Measurements from ENCODE around the gene ASCL3.

ASCL3 gene

DNA sequence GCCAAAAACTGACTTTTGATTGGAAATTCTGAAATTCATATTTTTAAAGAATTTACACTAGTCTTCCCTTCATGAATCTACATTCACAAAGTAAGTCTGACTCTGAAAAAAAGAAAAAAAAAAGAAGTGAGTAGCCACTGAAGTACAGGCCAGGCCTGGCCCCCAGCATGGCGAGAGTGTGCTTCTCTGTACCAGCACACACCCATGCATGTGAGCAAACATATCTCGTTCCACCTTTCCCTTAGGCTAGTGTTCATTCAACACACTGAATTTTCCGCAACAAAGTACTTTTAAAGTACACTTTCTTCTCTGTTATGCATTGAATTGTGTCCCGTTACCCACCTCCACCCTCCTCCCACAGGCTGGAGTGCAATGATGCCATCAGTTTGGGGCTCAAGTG is 14.6 kb downstream of the ASCL3 start:
- no peak overlapping the region for H3K4me3 ChIP-seq (ENCODE audit: low read length)
- no peaks in the 10 kb centered on the region for H3K9me2 ChIP-seq (replicated peaks; ENCODE audit: control insufficient read depth, low read length)
- H3K36me3 ChIP-seq (ENCODE audit: control insufficient read depth, low read length): peaks cover under 1% of the 10 kb centered on the region
- no peaks in the 10 kb centered on the region for H3F3A ChIP-seq (ENCODE audit: control insufficient read depth, insufficient read depth)
- H3K4me1 ChIP-seq (ENCODE audit: control insufficient read depth, low read length): no peaks in the 10 kb centered on the region
- TF ChIP-seq EZH2phosphoT487 (IDR thresholded peaks at IDR 0.05; ENCODE audit: borderline replicate concordance, low read length): no peak
- TF ChIP-seq, protein P1, sequence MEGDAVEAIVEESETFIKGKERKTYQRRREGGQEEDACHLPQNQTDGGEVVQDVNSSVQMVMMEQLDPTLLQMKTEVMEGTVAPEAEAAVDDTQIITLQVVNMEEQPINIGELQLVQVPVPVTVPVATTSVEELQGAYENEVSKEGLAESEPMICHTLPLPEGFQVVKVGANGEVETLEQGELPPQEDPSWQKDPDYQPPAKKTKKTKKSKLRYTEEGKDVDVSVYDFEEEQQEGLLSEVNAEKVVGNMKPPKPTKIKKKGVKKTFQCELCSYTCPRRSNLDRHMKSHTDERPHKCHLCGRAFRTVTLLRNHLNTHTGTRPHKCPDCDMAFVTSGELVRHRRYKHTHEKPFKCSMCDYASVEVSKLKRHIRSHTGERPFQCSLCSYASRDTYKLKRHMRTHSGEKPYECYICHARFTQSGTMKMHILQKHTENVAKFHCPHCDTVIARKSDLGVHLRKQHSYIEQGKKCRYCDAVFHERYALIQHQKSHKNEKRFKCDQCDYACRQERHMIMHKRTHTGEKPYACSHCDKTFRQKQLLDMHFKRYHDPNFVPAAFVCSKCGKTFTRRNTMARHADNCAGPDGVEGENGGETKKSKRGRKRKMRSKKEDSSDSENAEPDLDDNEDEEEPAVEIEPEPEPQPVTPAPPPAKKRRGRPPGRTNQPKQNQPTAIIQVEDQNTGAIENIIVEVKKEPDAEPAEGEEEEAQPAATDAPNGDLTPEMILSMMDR (IDR thresholded peaks at IDR 0.05; ENCODE audit: low read depth, low read length, poor library complexity, severe bottlenecking): no peak
- H3K27me3 ChIP-seq (ENCODE audit: control insufficient read depth, low read length): no peaks in the 10 kb centered on the region
- H3K79me2 ChIP-seq (ENCODE audit: control insufficient read depth, low read length): no peaks in the 10 kb centered on the region
- H3K27ac ChIP-seq (ENCODE audit: low read depth, low read length): no peak overlapping the region
- no peaks in the 10 kb centered on the region for H4K20me1 ChIP-seq (ENCODE audit: control insufficient read depth, insufficient read depth, low read depth, low read length)
- H3K4me2 ChIP-seq (ENCODE audit: low read length): no peak overlapping the region
- no peaks in the 10 kb centered on the region for H3K9me3 ChIP-seq (ENCODE audit: control insufficient read depth, insufficient read depth, low read length)

DNA sequence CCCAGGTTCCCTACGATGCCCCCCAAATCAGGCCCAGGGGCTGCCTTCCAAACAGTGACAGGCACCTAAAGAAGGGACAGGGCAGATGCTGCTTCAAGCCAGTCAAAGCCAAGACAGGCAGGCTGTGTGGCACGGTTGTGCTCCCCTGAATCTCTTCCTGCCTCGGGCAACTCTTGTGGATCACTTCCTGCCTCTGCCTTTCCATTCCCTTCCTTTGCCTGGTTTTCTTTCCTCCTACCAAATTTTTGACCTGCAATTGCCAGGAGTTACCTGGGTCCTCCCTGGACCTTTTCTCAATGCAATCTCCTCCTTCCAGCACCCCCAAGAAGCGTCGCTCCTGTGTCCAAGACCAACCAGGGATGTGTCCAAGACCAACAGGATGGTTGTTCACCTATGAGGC is 15.6 kb downstream of the ASCL3 start:
- H3K4me2 ChIP-seq (ENCODE audit: low read length): no peak overlapping the region
- H3F3A ChIP-seq (ENCODE audit: control insufficient read depth, insufficient read depth): no peaks in the 10 kb centered on the region
- H3K27ac ChIP-seq (ENCODE audit: low read depth, low read length): no peak overlapping the region
- H4K20me1 ChIP-seq (ENCODE audit: control insufficient read depth, insufficient read depth, low read depth, low read length): no peaks in the 10 kb centered on the region
- peaks cover 10% of the 10 kb centered on the region for H3K36me3 ChIP-seq (ENCODE audit: control insufficient read depth, low read length)
- H3K4me3 ChIP-seq (ENCODE audit: low read length): no peak overlapping the region
- no peaks in the 10 kb centered on the region for H3K79me2 ChIP-seq (ENCODE audit: control insufficient read depth, low read length)
- no peaks in the 10 kb centered on the region for H3K27me3 ChIP-seq (ENCODE audit: control insufficient read depth, low read length)
- no peaks in the 10 kb centered on the region for H3K4me1 ChIP-seq (ENCODE audit: control insufficient read depth, low read length)
- no peak for TF ChIP-seq EZH2phosphoT487 (IDR thresholded peaks at IDR 0.05; ENCODE audit: borderline replicate concordance, low read length)
- TF ChIP-seq, protein P1 (IDR thresholded peaks at IDR 0.05; ENCODE audit: low read depth, low read length, poor library complexity, severe bottlenecking): no peak
- no peaks in the 10 kb centered on the region for H3K9me2 ChIP-seq (replicated peaks; ENCODE audit: control insufficient read depth, low read length)
- H3K9me3 ChIP-seq (ENCODE audit: control insufficient read depth, insufficient read depth, low read length): no peaks in the 10 kb centered on the region

DNA sequence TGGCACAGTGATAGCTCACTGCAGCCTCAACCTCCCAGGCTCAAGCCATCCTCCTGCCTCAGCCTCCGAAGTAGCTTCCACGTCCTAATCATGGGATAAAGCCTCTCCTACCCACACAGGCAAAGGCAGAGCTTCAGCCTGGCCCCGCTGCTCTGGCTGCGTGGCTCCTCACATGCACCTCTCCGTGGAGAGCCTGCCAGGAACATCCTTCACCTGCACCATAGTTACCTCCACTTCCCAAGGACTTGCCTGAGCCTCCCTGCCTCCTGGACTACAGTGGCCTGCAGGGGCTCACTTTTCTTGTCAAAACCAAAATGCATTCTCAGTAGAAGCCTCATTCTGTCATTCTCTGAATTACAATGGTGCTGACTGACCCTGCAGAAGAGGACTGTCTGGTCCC is 16.6 kb downstream of the ASCL3 start:
- no peaks in the 10 kb centered on the region for H3K9me3 ChIP-seq (ENCODE audit: control insufficient read depth, insufficient read depth, low read length)
- H3K79me2 ChIP-seq (ENCODE audit: control insufficient read depth, low read length): no peaks in the 10 kb centered on the region
- no peak overlapping the region for H3K27ac ChIP-seq (ENCODE audit: low read depth, low read length)
- no peaks in the 10 kb centered on the region for H3K27me3 ChIP-seq (ENCODE audit: control insufficient read depth, low read length)
- H3K9me2 ChIP-seq (replicated peaks; ENCODE audit: control insufficient read depth, low read length): no peaks in the 10 kb centered on the region
- peaks cover 20% of the 10 kb centered on the region for H3K36me3 ChIP-seq (ENCODE audit: control insufficient read depth, low read length)
- no peaks in the 10 kb centered on the region for H3F3A ChIP-seq (ENCODE audit: control insufficient read depth, insufficient read depth)
- TF ChIP-seq EZH2phosphoT487 (IDR thresholded peaks at IDR 0.05; ENCODE audit: borderline replicate concordance, low read length): no peak
- H3K4me3 ChIP-seq (ENCODE audit: low read length): no peak overlapping the region
- H3K4me2 ChIP-seq (ENCODE audit: low read length): no peak overlapping the region
- no peaks in the 10 kb centered on the region for H4K20me1 ChIP-seq (ENCODE audit: control insufficient read depth, insufficient read depth, low read depth, low read length)
- H3K4me1 ChIP-seq (ENCODE audit: control insufficient read depth, low read length): no peaks in the 10 kb centered on the region

DNA sequence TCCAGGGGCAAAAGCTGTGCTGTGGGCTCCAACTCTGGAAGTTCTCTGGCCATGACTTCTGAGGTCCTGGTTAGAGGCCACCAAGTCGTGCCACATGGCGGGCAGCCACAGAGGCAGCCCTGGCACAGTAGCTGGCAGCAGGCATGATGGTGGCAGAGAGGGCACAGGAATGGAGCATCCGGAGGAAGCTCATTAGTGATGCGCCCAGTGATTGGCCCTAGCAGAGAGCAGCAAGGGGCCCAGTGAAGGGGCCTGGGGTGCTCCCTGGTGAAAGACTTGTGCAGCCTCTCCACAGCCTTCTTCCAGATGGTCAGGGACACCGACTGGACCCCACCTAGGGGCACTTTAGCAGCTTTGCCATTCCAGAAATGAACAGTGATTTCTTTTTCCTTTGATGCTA is 17.1 kb downstream of the ASCL3 start:
- Histone ChIP-seq H3K27me3 (ENCODE audit: control insufficient read depth, low read length) (no peaks in the 10 kb centered on the region), H3K79me2 (ENCODE audit: control insufficient read depth, low read length) (no peaks in the 10 kb centered on the region), H3F3A (ENCODE audit: control insufficient read depth, insufficient read depth) (no peaks in the 10 kb centered on the region), H3K27ac (ENCODE audit: low read depth, low read length) (no peak overlapping the region), H3K9me2 (replicated peaks; ENCODE audit: control insufficient read depth, low read length) (no peaks in the 10 kb centered on the region), H3K4me1 (ENCODE audit: control insufficient read depth, low read length) (no peaks in the 10 kb centered on the region), H3K36me3 (ENCODE audit: control insufficient read depth, low read length) (peaks cover 25% of the 10 kb centered on the region), H3K4me3 (ENCODE audit: low read length) (no peak overlapping the region), H3K9me3 (ENCODE audit: control insufficient read depth, insufficient read depth, low read length) (no peaks in the 10 kb centered on the region), H4K20me1 (ENCODE audit: control insufficient read depth, insufficient read depth, low read depth, low read length) (no peaks in the 10 kb centered on the region), H3K4me2 (ENCODE audit: low read length) (no peak overlapping the region)
- TF ChIP-seq, protein P1 (IDR thresholded peaks at IDR 0.05; ENCODE audit: low read depth, low read length, poor library complexity, severe bottlenecking): no peak
- TF ChIP-seq EZH2phosphoT487 (IDR thresholded peaks at IDR 0.05; ENCODE audit: borderline replicate concordance, low read length): no peak
